NCI-H2171 treated with DMSO at 0.1 percent for 48 hours (cell line): Measurements from ENCODE around the gene ADAMTS2.

ENCODE experiments used
- DNase-seq: peaks from one replicate; lab custom pipeline; 2025; lab: John Stamatoyannopoulos, UW

Gene ADAMTS2

GRCh38 chr5:179311091-179311470 is 34.2 kb downstream of the ADAMTS2 start:
- DNase-seq, result no peak

DNA sequence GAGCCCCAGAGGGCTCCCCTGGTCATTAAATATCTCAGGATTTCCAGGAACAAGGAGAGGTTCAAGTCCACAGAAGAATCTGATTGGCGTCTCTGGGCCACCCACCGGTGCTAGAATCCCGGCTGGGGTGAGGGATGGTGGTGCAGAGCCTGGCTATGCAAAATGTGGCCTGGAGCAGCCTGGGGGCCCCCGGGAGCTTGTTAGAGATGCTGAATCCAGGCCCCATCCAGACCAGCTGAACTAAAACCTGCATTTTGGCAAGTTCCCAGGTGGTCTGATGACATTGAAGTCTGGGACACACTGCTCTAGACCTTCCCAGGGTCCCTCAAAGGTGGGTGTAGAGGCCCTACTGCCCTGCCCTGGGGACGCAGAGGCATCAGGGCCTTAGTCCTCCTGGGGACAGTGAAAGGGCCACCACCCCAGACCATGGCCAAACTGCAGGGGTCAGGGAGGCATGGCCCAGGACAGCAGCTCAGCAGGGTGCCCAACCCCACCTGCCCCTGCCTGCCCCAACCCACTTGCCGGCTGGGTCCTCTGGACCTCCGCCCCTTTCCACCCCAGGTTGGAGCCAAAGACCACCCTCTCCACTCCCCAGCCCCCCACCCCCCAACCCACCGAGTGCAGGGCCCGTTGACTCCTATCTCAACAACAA is 34.7 kb downstream of the ADAMTS2 start:
- no peak for DNase-seq

DNA sequence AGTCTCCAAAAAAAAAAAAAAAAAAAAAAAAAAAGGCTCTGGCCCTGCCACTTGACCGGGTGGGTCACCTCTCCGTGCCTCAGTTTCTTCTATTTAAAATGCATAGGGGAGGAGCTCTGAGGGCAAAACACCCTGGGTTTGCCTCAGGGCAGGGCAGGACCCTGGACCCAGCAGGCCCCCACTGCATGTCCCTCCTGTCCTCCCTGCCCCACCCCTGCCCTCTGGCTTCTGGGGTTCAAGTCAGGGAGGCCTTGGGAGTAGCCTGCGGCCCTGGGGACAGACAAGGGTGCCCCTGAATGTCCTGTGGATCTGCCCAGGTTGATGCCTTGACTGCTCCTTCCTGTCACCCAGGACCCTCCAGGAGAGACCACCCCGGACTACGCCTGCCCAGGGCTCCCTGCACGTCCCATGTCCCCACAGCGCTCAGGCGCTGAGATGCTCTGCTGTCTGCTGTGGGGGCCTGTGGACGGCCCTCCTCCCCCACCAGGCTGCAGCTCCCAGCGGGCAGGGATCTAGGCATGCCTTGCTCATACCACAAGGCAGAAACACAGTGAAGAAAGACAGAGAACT is 35.4 kb downstream of the ADAMTS2 start:
- no peak for DNase-seq

GRCh38 chr5:179309383-179309670 is 35.9 kb downstream of the ADAMTS2 start:
- DNase-seq, result no peak

DNA sequence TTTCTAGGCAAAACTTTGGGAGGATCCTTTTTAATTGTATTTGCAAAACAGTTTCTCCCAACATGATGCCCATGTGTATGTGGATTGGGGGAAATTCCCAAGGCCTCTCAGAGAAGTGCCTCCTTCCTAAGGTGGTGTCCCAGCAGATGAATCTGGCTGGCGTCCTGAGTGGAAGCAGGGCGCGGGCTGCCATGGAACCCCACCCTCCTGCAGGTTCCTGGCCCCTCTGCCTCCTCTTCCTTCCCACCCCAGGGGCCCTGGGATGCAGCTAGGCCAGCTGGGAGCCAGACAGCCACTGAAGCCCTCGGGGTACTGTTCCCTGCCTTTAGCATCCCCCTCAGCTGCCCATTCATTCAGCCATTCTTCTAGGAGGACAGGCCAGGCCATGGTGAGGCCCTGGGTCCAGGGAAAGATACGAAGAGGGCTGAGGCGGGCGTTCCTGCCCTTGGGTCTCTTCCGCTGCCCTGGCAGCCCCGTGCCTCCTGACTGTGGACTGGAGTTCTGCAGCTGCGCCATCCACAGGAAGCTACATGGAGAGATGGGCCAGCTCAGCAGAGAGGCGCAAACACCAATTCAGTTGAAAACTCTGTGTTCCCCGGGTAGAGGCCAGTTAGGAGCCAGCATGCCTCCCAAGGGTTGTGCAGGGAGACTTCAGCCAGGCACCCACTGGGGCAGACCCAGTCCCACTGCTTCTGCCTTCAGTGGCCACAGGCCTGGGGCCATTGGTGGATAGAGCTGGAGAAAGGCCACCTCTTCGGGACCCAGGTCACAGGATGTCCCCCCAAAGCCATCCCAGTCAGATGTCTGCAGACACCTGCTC is 36.5 kb downstream of the ADAMTS2 start:
- DNase-seq, result no peak

DNA sequence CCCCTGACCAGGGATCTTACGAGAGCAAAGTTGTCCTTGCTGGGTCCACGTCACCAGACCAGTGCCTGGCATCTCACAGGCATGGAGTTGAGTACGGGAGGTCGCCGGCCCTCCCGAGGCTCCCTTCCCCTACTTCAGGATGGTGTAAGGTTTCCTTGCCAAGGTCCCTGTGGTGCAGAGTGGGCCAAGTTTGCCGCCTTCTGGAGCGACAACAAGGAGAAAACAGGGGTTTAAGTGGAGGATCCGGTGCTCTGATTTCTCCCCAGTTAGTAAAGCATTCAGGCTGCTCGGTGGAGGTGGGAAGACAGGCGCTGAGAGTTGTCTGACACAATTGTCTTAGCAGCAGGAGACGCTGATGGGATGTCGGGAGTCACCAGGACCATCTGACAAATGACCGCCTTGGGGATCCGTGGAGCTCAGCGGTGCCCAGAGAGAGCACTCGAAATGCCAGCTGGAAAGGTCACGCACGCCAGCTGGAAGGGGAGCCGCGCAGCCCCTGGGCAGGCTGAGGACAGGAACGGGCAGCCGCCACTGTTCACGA is 37.3 kb downstream of the ADAMTS2 start:
- DNase-seq, result no peak

DNA sequence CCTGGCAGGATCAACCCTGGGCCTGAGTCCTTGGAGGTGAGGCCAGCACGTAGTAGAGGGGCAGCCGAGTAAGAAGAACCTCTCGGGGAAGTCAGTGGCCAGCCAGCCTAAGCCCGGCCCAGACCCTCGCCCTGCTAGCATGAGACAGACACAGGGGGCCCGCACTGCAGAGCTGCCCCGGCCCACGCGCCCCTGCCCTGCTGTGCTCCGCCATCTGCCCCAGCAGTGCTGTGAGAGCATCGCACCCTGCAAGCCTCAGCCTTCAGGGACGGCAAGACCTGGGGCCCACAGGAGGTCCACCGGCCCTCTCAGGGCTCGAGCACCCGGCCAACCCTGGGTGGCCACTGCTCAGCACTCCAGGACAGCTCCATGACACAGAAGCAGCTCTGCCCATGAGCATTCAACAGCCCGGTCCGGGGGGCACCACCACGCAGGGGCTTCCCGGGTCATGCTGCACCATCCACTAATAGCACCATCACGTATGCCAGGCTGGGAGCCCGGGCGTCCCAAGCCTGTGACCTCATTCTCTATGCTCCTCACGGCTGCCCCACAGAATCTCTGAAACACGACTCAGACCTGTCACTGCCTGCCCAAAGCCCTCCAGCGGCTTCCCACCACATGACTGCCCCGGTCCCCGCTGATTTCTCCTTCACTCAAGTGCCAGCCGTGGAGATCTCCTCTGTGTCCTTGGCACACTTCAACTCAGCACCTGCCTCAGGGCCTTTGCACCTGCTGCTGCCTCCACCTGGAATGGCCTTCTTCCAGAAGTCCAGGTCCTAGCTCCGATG is 38.1 kb downstream of the ADAMTS2 start:
- no peak for DNase-seq

DNA sequence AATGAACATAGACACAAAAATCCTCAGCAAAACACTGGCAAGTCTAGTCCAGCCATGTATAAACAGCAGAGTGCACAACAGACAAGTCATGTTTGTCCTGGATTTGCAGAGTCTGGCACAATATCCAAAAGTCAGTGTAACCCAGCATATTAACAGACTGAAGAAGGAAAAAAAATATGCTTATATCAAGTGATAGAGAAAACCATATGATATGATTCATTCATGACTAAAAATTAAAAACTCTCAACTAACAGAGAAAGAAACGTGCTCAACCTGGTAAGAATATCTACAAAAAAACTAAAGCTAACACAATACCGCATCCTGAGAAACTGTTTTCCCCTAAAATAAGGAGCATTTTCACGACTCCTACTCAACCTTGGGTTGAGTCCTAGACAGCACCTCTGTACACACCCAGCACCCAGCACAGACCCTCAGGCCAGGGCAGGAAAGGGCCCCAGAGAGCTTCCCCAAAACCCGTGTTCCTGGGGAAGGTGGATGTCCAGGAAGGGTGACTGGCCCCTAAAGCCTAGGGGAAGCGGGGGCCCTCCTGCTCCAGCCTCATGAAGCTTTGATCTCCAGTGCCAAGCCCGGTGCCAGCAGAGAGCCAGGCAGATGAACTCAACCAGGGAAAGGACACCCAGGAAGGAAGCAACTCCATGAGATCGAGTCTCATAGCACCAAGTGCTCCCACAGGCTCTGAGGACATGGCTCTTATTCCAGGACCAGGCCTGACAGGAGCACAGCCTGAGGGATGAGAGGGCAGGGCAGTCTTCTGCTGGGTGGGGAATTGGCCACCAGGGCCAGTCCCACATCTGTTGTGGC is 38.9 kb downstream of the ADAMTS2 start:
- no peak for DNase-seq

DNA sequence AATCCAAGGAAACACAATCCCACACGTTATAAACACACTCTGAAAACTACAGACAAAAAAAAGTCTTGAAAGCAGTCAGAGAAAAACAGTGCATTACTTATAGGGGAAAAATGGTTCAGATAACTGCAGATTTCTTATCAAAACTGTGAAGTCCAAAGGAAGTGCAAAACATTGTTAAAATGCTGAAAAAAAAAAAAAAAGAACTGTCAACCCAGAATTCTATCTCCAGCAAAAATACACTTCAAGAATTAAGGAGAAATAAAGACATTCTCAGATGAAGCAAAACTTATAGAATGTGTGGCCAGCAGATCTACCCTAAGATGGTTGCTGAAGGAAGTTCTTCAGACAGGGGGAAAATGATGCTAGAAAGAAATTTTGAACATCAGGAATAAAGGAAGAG is 40.4 kb downstream of the ADAMTS2 start:
- DNase-seq, result no peak

GRCh38 chr5:179304466-179304865 is 40.8 kb downstream of the ADAMTS2 start:
- no peak for DNase-seq

- DNase-seq, result no peak
Measured at GRCh38 chr5:179303451-179304200, 41.6 kb downstream of the ADAMTS2 start.

- DNase-seq, result no peak
Measured at GRCh38 chr5:179302499-179303185, 42.6 kb downstream of the ADAMTS2 start.

GRCh38 chr5:179301796-179302195 is 43.5 kb downstream of the ADAMTS2 start:
- no peak for DNase-seq

GRCh38 chr5:179301376-179301775 is 43.9 kb downstream of the ADAMTS2 start:
- no peak for DNase-seq

GRCh38 chr5:179300581-179301180 is 44.6 kb downstream of the ADAMTS2 start:
- DNase-seq, result no peak

DNA sequence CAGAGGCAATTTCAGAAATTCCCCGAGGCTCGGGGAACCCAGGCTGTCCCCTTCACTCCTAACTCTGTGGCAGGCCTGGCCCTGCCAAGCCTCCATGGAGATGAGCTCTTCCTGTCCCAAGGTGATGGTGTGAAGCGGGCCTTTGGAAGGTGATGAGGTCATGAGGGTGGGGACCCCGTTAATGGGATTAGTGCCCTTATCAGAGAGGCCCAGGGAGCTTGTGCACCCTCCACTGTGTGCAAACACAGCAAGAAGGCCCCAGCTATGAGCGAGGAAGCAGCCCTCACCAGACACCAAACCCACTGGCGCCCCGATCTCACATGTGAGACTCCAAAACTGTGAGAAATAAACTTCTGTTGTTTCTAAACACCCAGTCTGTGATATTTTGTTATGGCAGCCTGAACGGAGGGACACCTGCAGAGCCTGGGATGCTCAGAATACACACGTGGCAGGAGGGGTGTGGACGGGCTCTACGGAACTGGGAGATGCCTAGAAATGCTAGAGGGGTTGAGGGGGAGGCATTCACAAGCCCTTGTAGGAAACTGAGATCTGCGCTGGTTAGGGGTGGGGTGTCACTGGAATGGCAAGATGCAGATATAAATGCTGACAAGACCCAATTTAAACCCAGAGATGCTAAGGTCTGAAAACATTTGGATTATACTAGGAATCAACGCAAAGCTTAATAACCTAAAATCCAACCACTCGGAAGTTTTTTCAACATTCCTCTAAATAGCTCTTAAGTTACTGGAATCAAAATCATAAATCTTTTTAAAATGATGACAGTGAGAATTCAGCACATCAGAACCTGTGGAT is 46.9 kb downstream of the ADAMTS2 start:
- DNase-seq, result no peak

- no peak for DNase-seq
Measured at GRCh38 chr5:179297486-179298180, 47.6 kb downstream of the ADAMTS2 start.

GRCh38 chr5:179297026-179297425 is 48.2 kb downstream of the ADAMTS2 start:
- no peak for DNase-seq
